SHP77 (cell line): ENCODE results near the gene CCDC149.
"Not testable (repeated sequence)": the region's sequence is repeated elsewhere in the genome, so short reads cannot be mapped to it uniquely, and the experiment has no call there.

Experiments
- DNase-seq, 2 experiments: peaks; one replicate each; lab custom pipeline; 2025; lab: John Stamatoyannopoulos, UW

The CCDC149 gene

GRCh38 chr4:24915121-24915922 is 2.5 kb upstream of the CCDC149 start:
- DNase-seq = no peak

GRCh38 chr4:24914460-24914859 is 1.6 kb upstream of the CCDC149 start:
- no peak for DNase-seq

GRCh38 chr4:24913119-24913485 is 260 bp upstream of the CCDC149 start:
- no peak for DNase-seq

DNA sequence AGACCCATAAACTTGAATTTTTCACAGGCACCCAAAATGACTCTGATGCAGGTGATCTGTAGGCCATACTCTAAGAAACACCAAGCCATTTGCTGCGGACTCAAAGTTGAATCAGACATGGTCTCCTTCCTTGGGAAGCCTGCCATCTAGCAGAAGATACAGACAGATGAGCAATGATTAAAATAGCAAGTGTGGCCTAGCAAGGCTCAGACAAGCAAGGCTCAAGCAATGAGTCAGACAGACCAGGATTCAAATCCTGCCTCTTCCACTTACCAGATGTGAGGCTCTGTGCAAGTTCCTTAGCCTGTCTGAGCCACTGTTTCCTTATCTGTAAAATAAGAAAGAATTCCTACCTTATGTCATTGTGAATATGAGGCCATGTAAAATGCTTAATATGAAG is 2.3 kb downstream of the CCDC149 start:
- no peak for DNase-seq

DNA sequence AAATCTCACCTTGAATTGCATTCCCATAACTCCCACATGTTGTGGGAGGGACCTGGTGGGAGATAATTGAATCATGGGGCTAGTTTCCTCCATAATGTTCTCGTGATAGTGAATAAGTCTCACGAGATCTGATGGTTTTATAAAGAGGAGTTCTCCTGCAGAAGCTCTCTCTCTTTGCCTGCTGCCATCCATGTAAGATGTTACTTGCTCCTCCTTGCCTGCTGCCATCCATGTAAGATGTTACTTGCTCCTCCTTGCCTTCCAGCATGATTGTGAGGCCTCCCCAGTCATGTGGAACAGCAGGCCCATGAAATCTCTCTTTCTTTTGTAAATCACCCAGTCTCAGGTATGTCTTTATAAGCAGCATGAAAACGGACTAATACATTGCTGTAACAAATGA is 3.2 kb downstream of the CCDC149 start:
- DNase-seq = not testable (repeated sequence)

- no peak for DNase-seq
Measured at GRCh38 chr4:24897639-24898038, 15.2 kb downstream of the CCDC149 start.

DNA sequence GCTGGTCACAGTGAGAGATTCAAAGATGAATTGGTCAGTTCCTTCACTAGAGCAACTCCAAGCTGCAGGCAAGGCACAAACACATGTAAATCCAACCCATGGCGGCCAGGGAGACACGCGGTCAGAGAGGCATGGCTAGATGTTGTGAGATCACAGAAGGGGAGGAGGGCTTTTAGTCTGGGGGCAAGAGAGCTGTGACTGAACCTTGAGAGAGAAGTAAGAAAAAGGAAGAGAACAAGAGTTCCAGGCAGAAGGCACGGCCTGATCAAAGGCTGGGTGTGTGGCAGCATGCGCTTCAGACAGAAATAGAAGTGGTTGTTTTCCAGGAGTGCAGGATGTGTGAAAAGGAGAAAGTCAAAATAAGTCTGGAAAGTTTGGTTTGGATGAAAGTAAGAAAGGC is 15.9 kb downstream of the CCDC149 start:
- DNase-seq = no peak

DNA sequence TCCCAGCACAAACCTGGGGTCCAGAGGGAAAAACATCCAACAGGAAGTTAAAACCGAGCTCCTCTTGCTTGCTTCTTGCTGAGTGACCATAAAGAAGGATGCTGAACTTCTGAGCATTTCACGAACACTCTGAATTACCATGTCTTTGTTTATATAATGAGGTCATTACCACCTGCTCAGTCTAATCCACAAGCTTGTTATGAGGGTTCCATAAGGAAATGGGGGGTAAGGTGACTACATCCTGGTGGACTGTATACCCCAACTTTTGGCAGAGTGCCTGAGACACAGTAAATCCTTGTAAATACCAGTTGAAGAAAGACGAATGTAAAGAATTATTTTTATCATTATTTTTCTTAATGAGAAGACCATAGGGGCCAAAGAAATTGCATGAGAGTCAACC is 16.8 kb downstream of the CCDC149 start:
- no peak for DNase-seq

DNA sequence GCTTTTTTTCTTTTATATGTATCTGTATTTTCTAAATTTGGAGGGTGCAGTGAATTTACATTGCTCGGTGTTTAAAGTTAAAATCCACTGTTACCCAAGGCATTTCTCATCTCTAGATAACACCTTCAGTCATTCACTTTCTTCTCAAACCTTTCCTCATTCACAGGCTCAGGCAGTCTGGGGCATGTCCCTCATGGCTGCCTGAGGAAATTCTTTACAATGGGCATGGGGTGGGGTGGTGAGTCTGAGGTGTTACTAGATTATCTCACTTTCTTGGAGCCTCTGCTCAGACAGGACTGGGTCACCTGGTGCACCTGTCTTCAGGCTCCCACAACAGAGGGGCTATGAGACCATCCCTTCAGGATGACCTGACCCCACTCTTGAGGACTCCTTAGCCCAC is 17.4 kb downstream of the CCDC149 start:
- DNase-seq = no peak

- DNase-seq = no peak
Measured at GRCh38 chr4:24894846-24895245, 18.0 kb downstream of the CCDC149 start.

DNA sequence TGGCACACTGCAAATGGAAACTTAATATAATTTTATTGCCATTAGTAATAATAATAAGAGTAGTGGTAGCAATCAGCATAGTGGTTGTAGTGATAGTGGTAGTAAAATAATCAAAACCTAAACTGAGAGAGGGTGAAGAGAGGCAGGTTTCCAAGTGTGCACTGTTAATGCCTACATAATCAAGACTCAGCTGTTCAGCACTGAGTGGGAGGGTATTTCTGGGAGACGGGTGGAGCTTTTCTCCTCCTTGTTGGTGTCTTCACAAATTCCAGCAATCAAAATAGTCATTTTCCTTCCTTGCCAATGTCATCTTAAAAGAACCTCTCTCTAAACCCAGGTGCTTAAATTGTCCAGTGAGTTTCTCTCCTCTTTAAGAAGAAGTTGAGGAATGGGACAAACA is 18.6 kb downstream of the CCDC149 start:
- no peak for DNase-seq

DNA sequence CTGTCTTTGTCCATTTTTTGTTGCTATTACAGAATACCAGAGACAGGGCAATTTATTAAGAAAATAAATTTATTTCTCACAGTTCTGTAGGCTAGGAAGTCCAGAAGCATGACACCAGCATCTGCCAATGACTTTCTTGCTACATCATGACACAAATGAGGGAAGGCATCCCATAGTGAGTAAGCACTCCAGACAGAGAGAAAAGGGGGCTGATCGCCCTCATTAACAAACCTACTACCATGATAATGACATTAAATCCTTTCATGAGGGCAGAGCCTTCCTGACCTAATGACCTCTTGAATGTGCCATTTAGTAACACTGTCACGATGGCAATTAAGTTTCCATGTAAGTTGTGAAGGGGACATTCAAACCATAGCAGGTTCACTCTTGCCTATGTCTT is 20.1 kb downstream of the CCDC149 start:
- no peak for DNase-seq

GRCh38 chr4:24892278-24892677 is 20.6 kb downstream of the CCDC149 start:
- DNase-seq = no peak

- no peak for DNase-seq
Measured at GRCh38 chr4:24890561-24891126, 22.2 kb downstream of the CCDC149 start.

DNA sequence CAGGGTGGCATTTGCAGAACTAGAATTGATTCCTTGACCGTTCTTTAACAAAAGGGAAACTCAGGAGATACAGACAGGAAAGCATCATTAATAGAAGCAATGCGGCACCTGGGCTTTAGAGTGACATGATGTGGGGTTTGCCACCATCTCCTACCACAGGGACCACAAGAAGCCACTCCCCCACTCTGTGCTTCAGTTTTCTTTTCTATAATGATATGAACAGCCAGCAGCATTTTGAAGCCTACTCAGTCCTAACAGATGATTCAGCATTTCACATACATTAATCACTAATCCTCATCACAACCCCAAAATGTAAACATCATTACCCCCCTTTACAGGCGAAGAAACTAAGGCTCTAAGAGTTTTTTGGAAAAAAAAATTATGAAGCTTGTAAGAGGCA is 22.9 kb downstream of the CCDC149 start:
- no peak for DNase-seq

GRCh38 chr4:24888475-24889344 is 24.1 kb downstream of the CCDC149 start:
- no peak for DNase-seq

- no peak for DNase-seq
Measured at GRCh38 chr4:24887881-24888430, 24.9 kb downstream of the CCDC149 start.

- DNase-seq = no peak
Measured at GRCh38 chr4:24886596-24886995, 26.2 kb downstream of the CCDC149 start.

DNA sequence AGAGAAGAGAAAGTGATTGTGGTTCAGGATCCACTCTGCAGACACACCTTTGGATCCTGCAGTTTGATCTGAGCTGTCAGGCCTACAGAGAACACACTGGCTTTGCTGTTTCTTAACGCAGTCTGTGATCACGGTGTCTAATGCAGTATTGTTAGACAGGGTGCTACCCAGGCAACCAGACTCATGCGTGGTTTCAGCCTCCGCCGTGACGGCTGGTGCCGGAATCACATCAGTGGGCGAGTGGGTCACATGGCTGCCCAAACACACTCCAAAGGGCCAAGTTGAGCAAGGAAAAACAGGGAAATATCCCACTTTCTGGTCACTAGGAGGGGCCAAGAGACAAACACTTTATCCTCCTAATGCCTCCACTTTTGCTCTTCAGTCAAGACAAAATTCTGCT is 27.5 kb downstream of the CCDC149 start:
- DNase-seq = no peak

DNA sequence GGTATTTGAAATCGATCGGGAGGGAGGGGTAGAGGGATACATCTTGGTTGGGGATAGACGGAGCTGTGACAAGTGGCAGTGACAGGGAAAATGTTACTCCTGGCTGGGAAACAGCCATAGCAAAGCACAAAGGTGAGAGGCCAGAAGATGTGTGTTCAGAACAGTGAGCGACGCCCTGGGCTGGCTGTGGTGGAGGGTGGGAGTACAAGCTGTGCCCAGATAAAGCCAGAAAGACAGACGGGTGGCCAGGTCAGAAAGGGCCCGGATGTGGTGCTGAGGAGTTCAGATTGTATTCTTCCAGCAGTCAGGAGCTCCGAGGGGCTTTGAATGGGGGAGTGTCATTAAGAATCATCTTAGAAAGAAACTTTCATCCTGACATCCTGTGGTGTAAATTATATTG is 27.9 kb downstream of the CCDC149 start:
- DNase-seq = no peak

DNA sequence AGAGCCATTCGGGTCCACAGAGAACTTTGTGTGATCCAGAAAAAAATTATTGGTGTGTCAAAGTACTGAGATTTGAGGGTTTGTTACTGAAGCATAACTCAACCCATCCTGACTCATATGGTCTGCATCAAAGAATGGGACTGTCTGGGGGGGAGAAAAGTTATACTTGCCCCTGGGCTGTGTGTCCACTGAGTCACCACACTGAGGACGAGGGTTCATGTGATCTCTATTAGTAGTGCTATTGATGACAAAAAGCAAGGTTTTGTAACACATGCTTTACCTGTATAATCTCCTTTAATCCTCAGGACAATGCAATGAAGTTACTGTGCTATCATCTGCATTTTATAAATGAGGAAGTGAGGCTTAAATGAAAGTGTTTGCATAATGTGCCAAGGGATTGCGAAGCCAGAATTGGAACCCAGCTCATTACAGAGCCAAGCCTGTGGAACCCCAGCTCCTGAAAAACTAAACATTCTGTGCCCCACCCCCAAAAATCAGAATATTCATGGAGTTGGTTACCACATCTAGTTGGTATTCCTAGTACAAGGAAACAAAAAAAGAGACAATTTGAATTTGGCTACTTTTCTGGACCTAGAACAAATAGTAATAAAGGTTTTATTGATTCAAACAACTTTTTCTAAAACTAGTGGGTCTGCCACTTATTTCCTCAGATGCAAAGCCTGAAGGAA is 31.2 kb downstream of the CCDC149 start:
- DNase-seq = no peak

GRCh38 chr4:24880186-24880585 is 32.7 kb downstream of the CCDC149 start:
- DNase-seq = no peak
